Measurements from ENCODE around the gene LAMA3.

DNA sequence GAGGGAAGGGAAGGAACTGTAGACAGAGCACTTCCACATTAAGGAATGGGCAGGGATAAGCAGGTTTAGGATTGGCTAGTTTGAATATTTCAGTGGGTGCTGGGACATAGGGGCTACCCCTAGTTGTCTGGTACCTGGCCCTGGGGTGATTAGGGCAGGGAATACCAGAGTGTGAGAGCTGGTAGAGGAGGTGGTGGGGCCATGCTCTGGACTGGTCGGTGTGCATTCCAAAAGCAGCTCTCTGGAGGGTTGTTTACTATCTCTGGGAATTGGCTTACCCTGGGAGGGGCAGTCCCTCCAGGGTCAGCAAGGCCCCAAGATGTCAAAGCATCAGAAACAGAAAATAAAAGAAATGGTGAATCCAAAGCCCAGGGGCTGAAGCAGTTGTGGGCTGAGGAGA, 103.8 kb downstream of the LAMA3 start:
- TF ChIP-seq, protein P1, sequence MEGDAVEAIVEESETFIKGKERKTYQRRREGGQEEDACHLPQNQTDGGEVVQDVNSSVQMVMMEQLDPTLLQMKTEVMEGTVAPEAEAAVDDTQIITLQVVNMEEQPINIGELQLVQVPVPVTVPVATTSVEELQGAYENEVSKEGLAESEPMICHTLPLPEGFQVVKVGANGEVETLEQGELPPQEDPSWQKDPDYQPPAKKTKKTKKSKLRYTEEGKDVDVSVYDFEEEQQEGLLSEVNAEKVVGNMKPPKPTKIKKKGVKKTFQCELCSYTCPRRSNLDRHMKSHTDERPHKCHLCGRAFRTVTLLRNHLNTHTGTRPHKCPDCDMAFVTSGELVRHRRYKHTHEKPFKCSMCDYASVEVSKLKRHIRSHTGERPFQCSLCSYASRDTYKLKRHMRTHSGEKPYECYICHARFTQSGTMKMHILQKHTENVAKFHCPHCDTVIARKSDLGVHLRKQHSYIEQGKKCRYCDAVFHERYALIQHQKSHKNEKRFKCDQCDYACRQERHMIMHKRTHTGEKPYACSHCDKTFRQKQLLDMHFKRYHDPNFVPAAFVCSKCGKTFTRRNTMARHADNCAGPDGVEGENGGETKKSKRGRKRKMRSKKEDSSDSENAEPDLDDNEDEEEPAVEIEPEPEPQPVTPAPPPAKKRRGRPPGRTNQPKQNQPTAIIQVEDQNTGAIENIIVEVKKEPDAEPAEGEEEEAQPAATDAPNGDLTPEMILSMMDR (conservative IDR thresholded peaks at IDR 0.05 in 1 of 2, IDR thresholded peaks at IDR 0.05 in 1 of 2; ENCODE audit: low read depth in 1 of 2, low read length in 2 of 2) = no peak
- no peak for TF ChIP-seq EZH2 (IDR thresholded peaks at IDR 0.05; ENCODE audit: low read length, missing control alignments)
